GM12878 (cell line): ENCODE data around the gene C14orf93. TPM values are rescaled to one million over a fixed set of nuclear protein-coding genes. Genes with fewer than 3 reads are reported as not detected.
A peak's percentile ranks its signal among the peaks of the same experiment; 100 is the strongest.

Experiments
- ATAC-seq: fragments of 200-7000 bp; cut with Tn5 transposase; 3 replicates; pipeline ENCODE4 v1.9.1; 2020; ENCODE audit warnings: mild to moderate bottlenecking, moderate library complexity
- BruUV-seq: library from RNA; stranded (reverse); fragments of 400-500 nt; replicated peaks from 2 replicates; lab custom pipeline; 2021; lab: Mats Ljungman, UMichigan
- CTCF ChIA-PET: fragments of 300-600 bp; sonication (Branson Sonifier 250); formaldehyde crosslinking; extraction: SDS; loops from one replicate; lab custom pipeline; 2021; ENCODE audit warnings: inconsistent platforms; lab: Yijun Ruan, JAX
- POLR2A ChIA-PET: fragments of 350-600 bp; formaldehyde crosslinking; extraction: SDS; loops from one replicate; lab custom pipeline; 2021; ENCODE audit warnings: inconsistent platforms; lab: Charles Lee
- RAD21 ChIA-PET: fragments of 300-600 bp; sonication (Branson Sonifier 250); formaldehyde crosslinking; loops from one replicate; lab custom pipeline; 2023; ENCODE audit warnings: antibody characterized with exemption; ENCODE audit not compliant: unreplicated experiment; lab: Charles Lee
- SMC1A ChIA-PET: fragments of 300-600 bp; sonication (Branson Sonifier 250); formaldehyde crosslinking; loops from one replicate; lab custom pipeline; 2023; ENCODE audit not compliant: unreplicated experiment, uncharacterized antibody; lab: Charles Lee
- DNase-seq: peaks from one replicate; pipeline ENCODE4 v3.0.0-alpha.2; 2011; ENCODE audit warnings: low read depth, low spot score
- FAIRE-seq: peaks from 3 replicates; lab custom pipeline; 2011; peaks lifted over from hg19 to GRCh38; lab: Jason Lieb, UNC
- H2AFZ ChIP-seq: 2 replicates; pipeline ENCODE4 v1.6.0; 2011; ENCODE audit warnings: low read depth, low read length, control low read depth; ENCODE audit not compliant: control insufficient read depth
- H3K27ac ChIP-seq: 2 replicates; pipeline ENCODE4 v1.5.1; 2011; ENCODE audit warnings: control low read depth; ENCODE audit not compliant: control insufficient read depth, insufficient read depth
- H3K27me3 ChIP-seq, 2 experiments: replicated peaks in 1 of 2; 2 replicates each; pipeline versions ENCODE4 v1.6.0 to v1.6.1; 2011; ENCODE audit warnings: low read length in 1 of 2; ENCODE audit not compliant: control insufficient read depth in 2 of 2, insufficient read depth in 2 of 2
- H3K36me3 ChIP-seq, 2 experiments: 2 replicates each; pipeline ENCODE4 v1.5.1; 2011; ENCODE audit warnings: low read length in 1 of 2; ENCODE audit not compliant: control insufficient read depth in 2 of 2, insufficient read depth in 2 of 2
- H3K4me1 ChIP-seq: 2 replicates; pipeline ENCODE4 v1.6.1; 2011; ENCODE audit warnings: mild to moderate bottlenecking, low read length, moderate library complexity, mixed read lengths; ENCODE audit not compliant: control insufficient read depth, insufficient read depth
- H3K4me2 ChIP-seq: 2 replicates; pipeline ENCODE4 v1.6.0; 2011; ENCODE audit warnings: control low read depth; ENCODE audit not compliant: control insufficient read depth, insufficient read depth
- H3K4me3 ChIP-seq: fragments of 200-600 bp; sonication (generic); 2 replicates; pipeline ENCODE4 v1.5.1; 2016
- H3K79me2 ChIP-seq: 2 replicates; pipeline ENCODE4 v1.6.0; 2011; ENCODE audit warnings: low read length; ENCODE audit not compliant: control insufficient read depth, insufficient read depth
- H3K9ac ChIP-seq: 2 replicates; pipeline ENCODE4 v1.8.0; 2011; ENCODE audit warnings: low read length, control low read depth, mixed read lengths; ENCODE audit not compliant: control insufficient read depth, insufficient read depth
- H3K9me3 ChIP-seq: replicated peaks from 3 replicates; pipeline ENCODE4 v1.5.1; 2011; ENCODE audit warnings: mild to moderate bottlenecking, low read length; ENCODE audit not compliant: control insufficient read depth, insufficient read depth
- H4K20me1 ChIP-seq: 2 replicates; pipeline ENCODE4 v1.6.0; 2011; ENCODE audit not compliant: control insufficient read depth, insufficient read depth
- CBFB ChIP-seq: IDR thresholded peaks from 2 replicates; pipeline ENCODE4 v1.6.1; 2016; ENCODE audit warnings: antibody characterized with exemption, low read depth
- CHD1 ChIP-seq: IDR thresholded peaks from 2 replicates; pipeline ENCODE4 v1.6.1; 2012; ENCODE audit warnings: low read depth, low read length, improper control_type of control experiment
- CHD4 ChIP-seq: fragments of 200-600 bp; sonication (generic); IDR thresholded peaks from 2 replicates; pipeline ENCODE4 v1.6.1; 2016; ENCODE audit warnings: mild to moderate bottlenecking
- LARP7 ChIP-seq: fragments of 450-650 bp; IDR thresholded peaks from 2 replicates; pipeline ENCODE4 v1.6.1; 2017; ENCODE audit warnings: mild to moderate bottlenecking
- MAX ChIP-seq: IDR thresholded peaks from 2 replicates; pipeline ENCODE4 v1.6.1; 2012; ENCODE audit warnings: low read depth, low read length, improper control_type of control experiment
- MLLT1 ChIP-seq: fragments of 450-650 bp; IDR thresholded peaks from 2 replicates; pipeline ENCODE4 v1.6.1; 2016; ENCODE audit warnings: mild to moderate bottlenecking
- MYB ChIP-seq: fragments of 150-350 bp; IDR thresholded peaks from 2 replicates; pipeline ENCODE4 v1.6.1; 2014; ENCODE audit warnings: mild to moderate bottlenecking, low read depth, low read length, borderline replicate concordance
- POLR2AphosphoS5 ChIP-seq: IDR thresholded peaks from 2 replicates; pipeline ENCODE4 v1.6.1; 2011; ENCODE audit warnings: mild to moderate bottlenecking, low read length, inconsistent platforms
- SMAD1 ChIP-seq: fragments of 450-650 bp; IDR thresholded peaks from 2 replicates; pipeline ENCODE4 v1.6.1; 2018; ENCODE audit warnings: mild to moderate bottlenecking, low read depth; ENCODE audit not compliant: partially characterized antibody
- WGBS: methylation state at CpG from one replicate; pipeline ENCODE4 v1.1.6; 2016; ENCODE audit warnings: low lambda C conversion rate; ENCODE audit not compliant: insufficient replicate concordance, insufficient coverage; ENCODE audit errors: missing lambda C conversion rate; 5-methylcytosine and 5-hydroxymethylcytosine counted together
- in situ Hi-C: fragments of 300-500 bp; cut with MboI; formaldehyde crosslinking; loops from 9 replicates; pipeline ENCODE4 v1.14.3; 2018; ENCODE audit warnings: mixed read lengths
- intact Hi-C: fragments of 100-400 bp; cut with micrococcal nuclease; formaldehyde crosslinking; loops from one replicate; pipeline ENCODE4 v1.14.2; 2022; ENCODE audit not compliant: unreplicated experiment
- polyA plus RNA-seq, 11 experiments: library from polyadenylated mRNA; depleted of rRNA in 4 of 11; unstranded in 6 of 11; stranded (reverse) in 5 of 11; fragments of >200 nt; fragmentation: Nextera tagmentation in 4 of 11; fragmentation: Illumina TruSeq in 1 of 11; extraction: Ambion mirVana in 4 of 11; extraction: Trizol in 1 of 11; gene quantifications; 1 replicate in 1 of 11; 2 replicates in 10 of 11; pipeline versions ENCODE4 v1.2.1 to v1.2.3, GENCODE V29; 2011 to 2016; ENCODE audit warnings: inconsistent platforms in 2 of 11, missing spikeins in 2 of 11, low read depth in 1 of 11
- total RNA-seq, 4 experiments: library from RNA; depleted of rRNA in 3 of 4; stranded (reverse); fragments of >200 nt in 3 of 4; fragmentation: Illumina TruSeq in 1 of 4; extraction: Trizol in 1 of 4; gene quantifications; 2 replicates each; pipeline versions ENCODE4 v1.2.1 to v1.2.3, GENCODE V29; 2013 to 2021

C14orf93 gene
- total and polyA plus RNA-seq, 10 of the 15 experiments (the other 5 are each of a cell fraction or from before 2014, with no cell fraction given): 1.8 to 13.9 (median 10.2) TPM

DNA sequence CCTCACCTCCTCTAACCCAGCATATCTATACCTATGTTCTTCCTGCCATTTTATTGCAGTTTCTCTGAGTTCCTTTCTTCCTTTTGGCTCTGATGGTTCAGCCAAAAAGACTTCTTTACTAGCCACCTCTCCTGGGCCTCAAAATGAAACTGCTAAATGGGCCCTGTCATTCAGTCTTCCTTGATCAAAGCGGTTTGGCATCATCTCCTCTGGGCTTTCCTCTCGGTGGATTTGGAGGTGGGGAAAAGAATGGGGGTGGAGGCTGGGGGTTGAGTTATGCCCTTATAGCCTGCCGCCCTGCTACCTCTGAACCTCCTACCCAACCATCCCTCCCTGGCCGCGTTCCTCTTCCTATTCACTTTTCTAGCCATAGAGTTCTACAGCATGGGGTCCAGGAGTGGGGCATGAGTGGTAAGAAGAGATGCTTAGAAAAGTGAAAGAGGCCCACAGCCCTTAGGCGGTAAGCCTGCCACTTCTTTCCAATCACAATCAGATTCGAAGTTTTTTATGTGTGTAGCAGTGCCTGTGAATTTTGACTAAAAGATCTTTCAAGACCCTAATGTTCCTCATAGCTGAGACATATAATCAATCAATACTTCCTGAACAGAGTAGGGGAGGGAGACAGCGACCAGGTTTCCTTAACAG, 30.1 kb downstream of the C14orf93 start:
- Histone ChIP-seq H3K9ac (no peak overlapping the region), H3K27ac (no peak overlapping the region), H3K36me3 (no peaks in the 10 kb centered on the region), H3K4me3 (no peak overlapping the region), H3K9me3 (no peaks in the 10 kb centered on the region), H2AFZ (no peak overlapping the region), H3K27me3 (peaks cover 4 to 13% of the 10 kb centered on the region in 2 experiments), H3K4me2 (0 out of 2 replicates have a peak overlapping the region, but pooled peaks have one; percentile 14), H4K20me1 (no peaks in the 10 kb centered on the region), H3K79me2 (no peaks in the 10 kb centered on the region), H3K4me1 (no peaks in the 10 kb centered on the region; the same call in 1 of the 2 replicates)
- ChIA-PET SMC1A (no interaction called here), POLR2A (interaction anchor here (0.6 kb wide), 1 partner anchor 16 kb away, joined by 9 read pairs; no protein-coding TSS in a partner anchor), RAD21 (interaction anchor here (1.2 kb wide), 1 partner anchor 80 kb away, joined by 3 read pairs; no protein-coding TSS in a partner anchor), CTCF (interaction anchor here (1.0 to 8.4 kb wide), 3 partner anchors 15 to 81 kb away, joined by 3 to 120 read pairs (median 34); partner anchors contain the start of genes CDH24 and PRMT5)
- in situ Hi-C loops (loop anchor here (5.0 kb wide), 1 partner anchor 408 kb away; no protein-coding TSS in a partner anchor), intact Hi-C loops (loop anchor here (10.0 kb wide), 1 partner anchor 595 kb away; no protein-coding TSS in a partner anchor)
- no TSS peak for BruUV-seq
- DNase-seq (no peak), ATAC-seq (no peak), FAIRE-seq (no peak)
- TF ChIP-seq CHD1 (no peak), SMAD1 (no peak), POLR2AphosphoS5 (no peak), LARP7 (no peak), MYB (no peak), CHD4 (no peak), MLLT1 (peak; percentile 72; the same call in 1 of the 2 replicates), MAX (no peak), CBFB (no peak)
- WGBS: 79% methylated on average over 8 of the region's 8 CpGs
